HepG2 (cell line): ENCODE results near the gene CYP21A2. TPM values are rescaled to one million over a fixed set of nuclear protein-coding genes. Genes with fewer than 3 reads are reported as not detected.

Experiments
- polyA plus RNA-seq, 8 experiments: library from polyadenylated mRNA; depleted of rRNA in 3 of 8; stranded (reverse) in 7 of 8; unstranded in 1 of 8; fragments of >200 nt; fragmentation: Illumina TruSeq in 4 of 8; extraction: Trizol in 4 of 8; gene quantifications; 2 replicates each; pipeline versions ENCODE4 v1.2.1 to v1.2.3, GENCODE V29; 2011 to 2016; ENCODE audit warnings: low read depth in 4 of 8, missing spikeins in 1 of 8, mixed read lengths in 1 of 8; ENCODE audit not compliant: insufficient read depth in 1 of 8
- small RNA-seq, 3 experiments: library from RNA; depleted of rRNA; stranded (forward); fragments of <200 nt; gene quantifications; one replicate each; pipeline ENCODE3, GENCODE V24; 2012; ENCODE audit warnings: low read depth in 2 of 3, low replicate concordance in 1 of 3; ENCODE audit not compliant: insufficient read length in 3 of 3, insufficient read depth in 2 of 3
- total RNA-seq, 5 experiments: library from RNA; depleted of rRNA; stranded (reverse); fragments of >200 nt; fragmentation: Illumina TruSeq; extraction: Trizol; gene quantifications; 2 replicates each; pipeline ENCODE4 v1.2.3, GENCODE V29; 2016; ENCODE audit warnings: low read depth in 1 of 5

CYP21A2 gene
- total and polyA plus RNA-seq, 2 of the 13 experiments (the other 11 are each of a cell fraction or from before 2014, with no cell fraction given), result 1.5 to 6.3 TPM

Small RNA genes within 50 kb of the gene (small RNA-seq; reads per million reads assigned to genes)
- gene RNA5SP206, result 0 reads per million in 3 experiments

Other genes starting within 250 kb of the CYP21A2 start
- 56.1 and 59.2 TPM in 2 replicates for gene VARS1, start 242.7 kb upstream of the CYP21A2 start, total RNA-seq (2016; rRNA removed; fragmentation: Illumina TruSeq; extraction: Trizol)
- 14.7 and 19.9 TPM in 2 replicates for gene VARS1, start 242.7 kb upstream of the CYP21A2 start, polyA plus RNA-seq (2011; rRNA removed)
- gene LSM2, start 231.4 kb upstream of the CYP21A2 start, total RNA-seq (2016; rRNA removed; fragmentation: Illumina TruSeq; extraction: Trizol), result 90.5 and 93.7 TPM in 2 replicates
- gene LSM2, start 231.4 kb upstream of the CYP21A2 start, polyA plus RNA-seq (2011; rRNA removed), result 64.7 and 69.4 TPM in 2 replicates
- 0.55 and 0.94 TPM in 2 replicates for gene HSPA1L, start 223.1 kb upstream of the CYP21A2 start, total RNA-seq (2016; rRNA removed; fragmentation: Illumina TruSeq; extraction: Trizol)
- 0.78 and 1.0 TPM in 2 replicates for gene HSPA1L, start 223.1 kb upstream of the CYP21A2 start, polyA plus RNA-seq (2011; rRNA removed)
- 83.5 and 85.0 TPM in 2 replicates for gene HSPA1A, start 222.9 kb upstream of the CYP21A2 start, total RNA-seq (2016; rRNA removed; fragmentation: Illumina TruSeq; extraction: Trizol)
- gene HSPA1A, start 222.9 kb upstream of the CYP21A2 start, polyA plus RNA-seq (2011; rRNA removed), result 44.5 and 80.9 TPM in 2 replicates
- gene HSPA1B, start 210.7 kb upstream of the CYP21A2 start, total RNA-seq (2016; rRNA removed; fragmentation: Illumina TruSeq; extraction: Trizol), result 186 and 189 TPM in 2 replicates
- 26.0 and 57.2 TPM in 2 replicates for gene HSPA1B, start 210.7 kb upstream of the CYP21A2 start, polyA plus RNA-seq (2011; rRNA removed)
- gene NEU1, start 175.6 kb upstream of the CYP21A2 start, total RNA-seq (2016; rRNA removed; fragmentation: Illumina TruSeq; extraction: Trizol), result 139 and 297 TPM in 2 replicates
- gene NEU1, start 175.6 kb upstream of the CYP21A2 start, polyA plus RNA-seq (2011; rRNA removed), result 202 and 215 TPM in 2 replicates
- gene SLC44A4, start 159.4 kb upstream of the CYP21A2 start, total RNA-seq (2016; rRNA removed; fragmentation: Illumina TruSeq; extraction: Trizol), result 5.6 and 5.9 TPM in 2 replicates
- gene SLC44A4, start 159.4 kb upstream of the CYP21A2 start, polyA plus RNA-seq (2011; rRNA removed), result 3.5 and 3.6 TPM in 2 replicates
- gene EHMT2, start 140.7 kb upstream of the CYP21A2 start, total RNA-seq (2016; rRNA removed; fragmentation: Illumina TruSeq; extraction: Trizol), result 43.5 and 69.2 TPM in 2 replicates
- gene EHMT2, start 140.7 kb upstream of the CYP21A2 start, polyA plus RNA-seq (2011; rRNA removed), result 51.2 and 55.2 TPM in 2 replicates
- 6.0 and 6.8 TPM in 2 replicates for gene ZBTB12, start 136.3 kb upstream of the CYP21A2 start, total RNA-seq (2016; rRNA removed; fragmentation: Illumina TruSeq; extraction: Trizol)
- 4.8 and 7.3 TPM in 2 replicates for gene ZBTB12, start 136.3 kb upstream of the CYP21A2 start, polyA plus RNA-seq (2011; rRNA removed)
- gene C2, start 110.7 kb upstream of the CYP21A2 start, total RNA-seq (2016; rRNA removed; fragmentation: Illumina TruSeq; extraction: Trizol), result 70.9 and 165 TPM in 2 replicates
- gene C2, start 110.7 kb upstream of the CYP21A2 start, polyA plus RNA-seq (2011; rRNA removed), result 307 and 450 TPM in 2 replicates
- gene CFB, start 92.3 kb upstream of the CYP21A2 start, total RNA-seq (2016; rRNA removed; fragmentation: Illumina TruSeq; extraction: Trizol), result 71.1 and 171 TPM in 2 replicates
- 513 and 772 TPM in 2 replicates for gene CFB, start 92.3 kb upstream of the CYP21A2 start, polyA plus RNA-seq (2011; rRNA removed)
- gene NELFE, start 79.4 kb upstream of the CYP21A2 start, total RNA-seq (2016; rRNA removed; fragmentation: Illumina TruSeq; extraction: Trizol), result 69.8 and 80.4 TPM in 2 replicates
- 51.3 and 57.3 TPM in 2 replicates for gene NELFE, start 79.4 kb upstream of the CYP21A2 start, polyA plus RNA-seq (2011; rRNA removed)
- 59.7 and 67.1 TPM in 2 replicates for gene SKIC2, start 79.2 kb upstream of the CYP21A2 start, total RNA-seq (2016; rRNA removed; fragmentation: Illumina TruSeq; extraction: Trizol)
- gene SKIC2, start 79.2 kb upstream of the CYP21A2 start, polyA plus RNA-seq (2011; rRNA removed), result 68.4 and 76.1 TPM in 2 replicates
- 10.8 and 18.6 TPM in 2 replicates for gene DXO, start 66.3 kb upstream of the CYP21A2 start, total RNA-seq (2016; rRNA removed; fragmentation: Illumina TruSeq; extraction: Trizol)
- 26.2 and 28.9 TPM in 2 replicates for gene DXO, start 66.3 kb upstream of the CYP21A2 start, polyA plus RNA-seq (2011; rRNA removed)
- gene C4A, start 56.4 kb upstream of the CYP21A2 start, total RNA-seq (2016; rRNA removed; fragmentation: Illumina TruSeq; extraction: Trizol), result 73.0 and 165 TPM in 2 replicates
- gene C4A, start 56.4 kb upstream of the CYP21A2 start, polyA plus RNA-seq (2011; rRNA removed), result 478 and 755 TPM in 2 replicates
- 67.2 and 167 TPM in 2 replicates for gene C4B, start 23.6 kb upstream of the CYP21A2 start, total RNA-seq (2016; rRNA removed; fragmentation: Illumina TruSeq; extraction: Trizol)
- gene C4B, start 23.6 kb upstream of the CYP21A2 start, polyA plus RNA-seq (2011; rRNA removed), result 538 and 944 TPM in 2 replicates
- gene TNXB, start 70.9 kb downstream of the CYP21A2 start, total RNA-seq (2016; rRNA removed; fragmentation: Illumina TruSeq; extraction: Trizol), result 0.74 and 1.6 TPM in 2 replicates
- gene TNXB, start 70.9 kb downstream of the CYP21A2 start, polyA plus RNA-seq (2011; rRNA removed), result 2.7 and 2.9 TPM in 2 replicates
- 7.5 and 18.1 TPM in 2 replicates for gene ATF6B, start 89.8 kb downstream of the CYP21A2 start, total RNA-seq (2016; rRNA removed; fragmentation: Illumina TruSeq; extraction: Trizol)
- 44.0 and 45.8 TPM in 2 replicates for gene ATF6B, start 89.8 kb downstream of the CYP21A2 start, polyA plus RNA-seq (2011; rRNA removed)
- gene FKBPL, start 91.9 kb downstream of the CYP21A2 start, total RNA-seq (2016; rRNA removed; fragmentation: Illumina TruSeq; extraction: Trizol), result 10.0 and 11.0 TPM in 2 replicates
- gene FKBPL, start 91.9 kb downstream of the CYP21A2 start, polyA plus RNA-seq (2011; rRNA removed), result 2.9 and 3.0 TPM in 2 replicates
- gene PRRT1, start 113.5 kb downstream of the CYP21A2 start, total RNA-seq (2016; rRNA removed; fragmentation: Illumina TruSeq; extraction: Trizol), result 0.11 and 0.64 TPM in 2 replicates
- gene PRRT1, start 113.5 kb downstream of the CYP21A2 start, polyA plus RNA-seq (2011; rRNA removed), result 1.4 TPM in 2 replicates
- gene PPT2, start 115.7 kb downstream of the CYP21A2 start, total RNA-seq (2016; rRNA removed; fragmentation: Illumina TruSeq; extraction: Trizol), result 20.1 and 39.2 TPM in 2 replicates
- 61.8 and 79.3 TPM in 2 replicates for gene PPT2, start 115.7 kb downstream of the CYP21A2 start, polyA plus RNA-seq (2011; rRNA removed)
- 3.1 and 11.5 TPM in 2 replicates for gene EGFL8, start 126.2 kb downstream of the CYP21A2 start, total RNA-seq (2016; rRNA removed; fragmentation: Illumina TruSeq; extraction: Trizol)
- gene EGFL8, start 126.2 kb downstream of the CYP21A2 start, polyA plus RNA-seq (2011; rRNA removed), result 10.0 and 11.5 TPM in 2 replicates
- 40.4 and 51.3 TPM in 2 replicates for gene AGPAT1, start 137.7 kb downstream of the CYP21A2 start, total RNA-seq (2016; rRNA removed; fragmentation: Illumina TruSeq; extraction: Trizol)
- 139 and 164 TPM in 2 replicates for gene AGPAT1, start 137.7 kb downstream of the CYP21A2 start, polyA plus RNA-seq (2011; rRNA removed)
- 98.0 and 107 TPM in 2 replicates for gene RNF5, start 140.0 kb downstream of the CYP21A2 start, total RNA-seq (2016; rRNA removed; fragmentation: Illumina TruSeq; extraction: Trizol)
- gene RNF5, start 140.0 kb downstream of the CYP21A2 start, polyA plus RNA-seq (2011; rRNA removed), result 117 and 131 TPM in 2 replicates
- 0.41 and 1.9 TPM in 2 replicates for gene AGER, start 145.8 kb downstream of the CYP21A2 start, total RNA-seq (2016; rRNA removed; fragmentation: Illumina TruSeq; extraction: Trizol)
- 5.1 and 5.7 TPM in 2 replicates for gene AGER, start 145.8 kb downstream of the CYP21A2 start, polyA plus RNA-seq (2011; rRNA removed)
- 42.3 and 45.2 TPM in 2 replicates for gene PBX2, start 151.8 kb downstream of the CYP21A2 start, total RNA-seq (2016; rRNA removed; fragmentation: Illumina TruSeq; extraction: Trizol)
- gene PBX2, start 151.8 kb downstream of the CYP21A2 start, polyA plus RNA-seq (2011; rRNA removed), result 77.8 and 102 TPM in 2 replicates
- 0.18 and 0.27 TPM in 2 replicates for gene GPSM3, start 154.2 kb downstream of the CYP21A2 start, total RNA-seq (2016; rRNA removed; fragmentation: Illumina TruSeq; extraction: Trizol)
- 6.2 and 7.5 TPM in 2 replicates for gene GPSM3, start 154.2 kb downstream of the CYP21A2 start, polyA plus RNA-seq (2011; rRNA removed)
- 0.51 and 0.66 TPM in 2 replicates for gene NOTCH4, start 185.7 kb downstream of the CYP21A2 start, total RNA-seq (2016; rRNA removed; fragmentation: Illumina TruSeq; extraction: Trizol)
- gene NOTCH4, start 185.7 kb downstream of the CYP21A2 start, polyA plus RNA-seq (2011; rRNA removed), result 0.83 and 1.2 TPM in 2 replicates